Measurements from ENCODE around the gene TARBP2.

TARBP2 gene

DNA sequence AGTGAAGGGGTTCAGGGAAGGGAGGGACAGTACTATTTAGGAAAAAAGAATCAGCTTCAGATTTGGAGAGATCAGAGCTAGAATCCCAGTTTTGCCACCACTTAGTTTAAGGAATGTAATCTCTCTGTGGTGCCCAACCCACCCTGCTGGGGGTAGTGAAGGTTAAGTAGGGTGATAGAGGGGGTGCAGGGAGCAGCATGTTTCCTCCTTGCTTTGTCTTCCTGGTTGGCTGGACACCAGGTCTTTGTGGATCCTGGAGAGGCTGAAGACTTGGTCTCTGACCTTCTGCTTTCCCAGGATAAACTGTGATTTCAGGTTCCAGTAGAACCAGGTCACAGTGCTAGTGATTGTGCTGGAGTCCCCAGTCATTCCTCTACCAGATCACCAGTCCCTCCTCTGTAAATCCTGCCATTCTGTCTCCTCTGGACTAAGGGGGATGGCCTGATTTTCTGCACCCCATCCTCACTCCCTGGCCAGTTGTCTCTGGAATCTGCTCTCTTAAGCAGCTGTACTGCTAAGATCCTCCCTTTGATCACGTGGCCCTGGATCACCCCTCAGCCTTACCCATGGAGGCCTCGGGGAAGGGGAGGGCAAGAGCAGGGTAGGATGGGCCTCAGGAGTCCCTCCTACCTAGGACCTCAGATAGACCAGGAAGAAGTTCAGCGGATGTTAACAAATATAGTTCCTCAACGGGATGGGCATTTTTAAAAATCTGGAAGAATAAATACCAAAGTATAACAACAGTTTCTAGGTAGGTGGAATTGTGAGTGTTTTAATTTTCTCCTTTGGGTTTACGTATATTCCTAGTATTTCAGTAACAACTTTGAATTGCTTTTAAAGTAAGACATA, 5.0 kb upstream of the TARBP2 start (continued):
- no peak for TF ChIP-seq ZNF311 (tag by site-specific recombination; IDR thresholded peaks at IDR 0.05; ENCODE audit: borderline replicate concordance)
- no peak for TF ChIP-seq OSR2 (tag by site-specific recombination; IDR thresholded peaks at IDR 0.05)
- TF ChIP-seq ZNF174 (tag by site-specific recombination; IDR thresholded peaks at IDR 0.05), result no peak
- no peak for TF ChIP-seq ZNF555 (tag by site-specific recombination; conservative IDR thresholded peaks at IDR 0.05)
- TF ChIP-seq, protein P1, sequence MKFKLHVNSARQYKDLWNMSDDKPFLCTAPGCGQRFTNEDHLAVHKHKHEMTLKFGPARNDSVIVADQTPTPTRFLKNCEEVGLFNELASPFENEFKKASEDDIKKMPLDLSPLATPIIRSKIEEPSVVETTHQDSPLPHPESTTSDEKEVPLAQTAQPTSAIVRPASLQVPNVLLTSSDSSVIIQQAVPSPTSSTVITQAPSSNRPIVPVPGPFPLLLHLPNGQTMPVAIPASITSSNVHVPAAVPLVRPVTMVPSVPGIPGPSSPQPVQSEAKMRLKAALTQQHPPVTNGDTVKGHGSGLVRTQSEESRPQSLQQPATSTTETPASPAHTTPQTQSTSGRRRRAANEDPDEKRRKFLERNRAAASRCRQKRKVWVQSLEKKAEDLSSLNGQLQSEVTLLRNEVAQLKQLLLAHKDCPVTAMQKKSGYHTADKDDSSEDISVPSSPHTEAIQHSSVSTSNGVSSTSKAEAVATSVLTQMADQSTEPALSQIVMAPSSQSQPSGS (tag by site-specific recombination; IDR thresholded peaks at IDR 0.05; ENCODE audit: low read depth), result no peak
- TF ChIP-seq KLF8 (tag by site-specific recombination; IDR thresholded peaks at IDR 0.05), result no peak
- no peak for TF ChIP-seq MZF1 (tag by site-specific recombination; IDR thresholded peaks at IDR 0.05; ENCODE audit: borderline replicate concordance)
- no peak for TF ChIP-seq HOXC10 (CRISPR knock-in tag; IDR thresholded peaks at IDR 0.05)
- TF ChIP-seq WT1 (tag by site-specific recombination; IDR thresholded peaks at IDR 0.05), result peak; percentile 53
- TF ChIP-seq, protein P2, sequence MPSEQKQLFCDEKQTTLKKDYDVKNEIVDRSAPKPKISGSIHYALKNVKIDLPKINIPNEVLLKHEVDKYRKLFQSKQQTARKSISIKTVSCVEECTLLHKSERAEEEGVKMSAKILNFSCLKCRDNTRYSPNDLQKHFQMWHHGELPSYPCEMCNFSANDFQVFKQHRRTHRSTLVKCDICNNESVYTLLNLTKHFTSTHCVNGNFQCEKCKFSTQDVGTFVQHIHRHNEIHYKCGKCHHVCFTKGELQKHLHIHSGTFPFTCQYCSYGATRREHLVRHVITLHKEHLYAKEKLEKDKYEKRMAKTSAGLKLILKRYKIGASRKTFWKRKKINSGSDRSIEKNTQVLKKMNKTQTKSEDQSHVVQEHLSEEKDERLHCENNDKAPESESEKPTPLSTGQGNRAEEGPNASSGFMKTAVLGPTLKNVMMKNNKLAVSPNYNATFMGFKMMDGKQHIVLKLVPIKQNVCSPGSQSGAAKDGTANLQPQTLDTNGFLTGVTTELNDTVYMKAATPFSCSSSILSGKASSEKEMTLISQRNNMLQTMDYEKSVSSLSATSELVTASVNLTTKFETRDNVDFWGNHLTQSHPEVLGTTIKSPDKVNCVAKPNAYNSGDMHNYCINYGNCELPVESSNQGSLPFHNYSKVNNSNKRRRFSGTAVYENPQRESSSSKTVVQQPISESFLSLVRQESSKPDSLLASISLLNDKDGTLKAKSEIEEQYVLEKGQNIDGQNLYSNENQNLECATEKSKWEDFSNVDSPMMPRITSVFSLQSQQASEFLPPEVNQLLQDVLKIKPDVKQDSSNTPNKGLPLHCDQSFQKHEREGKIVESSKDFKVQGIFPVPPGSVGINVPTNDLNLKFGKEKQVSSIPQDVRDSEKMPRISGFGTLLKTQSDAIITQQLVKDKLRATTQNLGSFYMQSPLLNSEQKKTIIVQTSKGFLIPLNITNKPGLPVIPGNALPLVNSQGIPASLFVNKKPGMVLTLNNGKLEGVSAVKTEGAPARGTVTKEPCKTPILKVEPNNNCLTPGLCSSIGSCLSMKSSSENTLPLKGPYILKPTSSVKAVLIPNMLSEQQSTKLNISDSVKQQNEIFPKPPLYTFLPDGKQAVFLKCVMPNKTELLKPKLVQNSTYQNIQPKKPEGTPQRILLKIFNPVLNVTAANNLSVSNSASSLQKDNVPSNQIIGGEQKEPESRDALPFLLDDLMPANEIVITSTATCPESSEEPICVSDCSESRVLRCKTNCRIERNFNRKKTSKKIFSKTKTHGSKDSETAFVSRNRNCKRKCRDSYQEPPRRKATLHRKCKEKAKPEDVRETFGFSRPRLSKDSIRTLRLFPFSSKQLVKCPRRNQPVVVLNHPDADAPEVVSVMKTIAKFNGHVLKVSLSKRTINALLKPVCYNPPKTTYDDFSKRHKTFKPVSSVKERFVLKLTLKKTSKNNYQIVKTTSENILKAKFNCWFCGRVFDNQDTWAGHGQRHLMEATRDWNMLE (tag by site-specific recombination; conservative IDR thresholded peaks at IDR 0.05; ENCODE audit: low read depth), result no peak
- no peak for TF ChIP-seq ZBTB21 (tag by site-specific recombination; IDR thresholded peaks at IDR 0.05)
- TF ChIP-seq ZNF510 (tag by site-specific recombination; IDR thresholded peaks at IDR 0.05; ENCODE audit: insufficient replicate concordance), result no peak
- no peak for TF ChIP-seq ZNF664 (tag by site-specific recombination; IDR thresholded peaks at IDR 0.05)
- TF ChIP-seq ZNF202 (tag by site-specific recombination; IDR thresholded peaks at IDR 0.05; ENCODE audit: borderline replicate concordance), result no peak
- no peak for TF ChIP-seq KLF10 (tag by site-specific recombination; IDR thresholded peaks at IDR 0.05)
- TF ChIP-seq, protein P3, sequence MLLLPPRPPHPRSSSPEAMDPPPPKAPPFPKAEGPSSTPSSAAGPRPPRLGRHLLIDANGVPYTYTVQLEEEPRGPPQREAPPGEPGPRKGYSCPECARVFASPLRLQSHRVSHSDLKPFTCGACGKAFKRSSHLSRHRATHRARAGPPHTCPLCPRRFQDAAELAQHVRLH (tag by site-specific recombination; IDR thresholded peaks at IDR 0.05), result no peak
- TF ChIP-seq, protein P4, sequence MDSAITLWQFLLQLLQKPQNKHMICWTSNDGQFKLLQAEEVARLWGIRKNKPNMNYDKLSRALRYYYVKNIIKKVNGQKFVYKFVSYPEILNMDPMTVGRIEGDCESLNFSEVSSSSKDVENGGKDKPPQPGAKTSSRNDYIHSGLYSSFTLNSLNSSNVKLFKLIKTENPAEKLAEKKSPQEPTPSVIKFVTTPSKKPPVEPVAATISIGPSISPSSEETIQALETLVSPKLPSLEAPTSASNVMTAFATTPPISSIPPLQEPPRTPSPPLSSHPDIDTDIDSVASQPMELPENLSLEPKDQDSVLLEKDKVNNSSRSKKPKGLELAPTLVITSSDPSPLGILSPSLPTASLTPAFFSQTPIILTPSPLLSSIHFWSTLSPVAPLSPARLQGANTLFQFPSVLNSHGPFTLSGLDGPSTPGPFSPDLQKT (IDR thresholded peaks at IDR 0.05; ENCODE audit: borderline replicate concordance, low read depth, low read length), result no peak
- no peak for TF ChIP-seq ZNF785 (tag by site-specific recombination; IDR thresholded peaks at IDR 0.05)
- TF ChIP-seq ZNF501 (tag by site-specific recombination; IDR thresholded peaks at IDR 0.05), result no peak
- TF ChIP-seq ZSCAN23 (tag by site-specific recombination; IDR thresholded peaks at IDR 0.05), result no peak
- no peak for TF ChIP-seq ZNF830 (tag by site-specific recombination; IDR thresholded peaks at IDR 0.05; ENCODE audit: low read depth)
- TF ChIP-seq OVOL3 (tag by site-specific recombination; IDR thresholded peaks at IDR 0.05), result no peak
- peak; percentile 84 for TF ChIP-seq SP2 (tag by site-specific recombination; IDR thresholded peaks at IDR 0.05)
- TF ChIP-seq SETDB1 (IDR thresholded peaks at IDR 0.05; ENCODE audit: insufficient read length, low read length), result no peak
- TF ChIP-seq, protein P5, sequence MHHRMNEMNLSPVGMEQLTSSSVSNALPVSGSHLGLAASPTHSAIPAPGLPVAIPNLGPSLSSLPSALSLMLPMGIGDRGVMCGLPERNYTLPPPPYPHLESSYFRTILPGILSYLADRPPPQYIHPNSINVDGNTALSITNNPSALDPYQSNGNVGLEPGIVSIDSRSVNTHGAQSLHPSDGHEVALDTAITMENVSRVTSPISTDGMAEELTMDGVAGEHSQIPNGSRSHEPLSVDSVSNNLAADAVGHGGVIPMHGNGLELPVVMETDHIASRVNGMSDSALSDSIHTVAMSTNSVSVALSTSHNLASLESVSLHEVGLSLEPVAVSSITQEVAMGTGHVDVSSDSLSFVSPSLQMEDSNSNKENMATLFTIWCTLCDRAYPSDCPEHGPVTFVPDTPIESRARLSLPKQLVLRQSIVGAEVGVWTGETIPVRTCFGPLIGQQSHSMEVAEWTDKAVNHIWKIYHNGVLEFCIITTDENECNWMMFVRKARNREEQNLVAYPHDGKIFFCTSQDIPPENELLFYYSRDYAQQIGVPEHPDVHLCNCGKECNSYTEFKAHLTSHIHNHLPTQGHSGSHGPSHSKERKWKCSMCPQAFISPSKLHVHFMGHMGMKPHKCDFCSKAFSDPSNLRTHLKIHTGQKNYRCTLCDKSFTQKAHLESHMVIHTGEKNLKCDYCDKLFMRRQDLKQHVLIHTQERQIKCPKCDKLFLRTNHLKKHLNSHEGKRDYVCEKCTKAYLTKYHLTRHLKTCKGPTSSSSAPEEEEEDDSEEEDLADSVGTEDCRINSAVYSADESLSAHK (tag by site-specific recombination; IDR thresholded peaks at IDR 0.05), result no peak
- no peak for TF ChIP-seq ZNF585B (tag by site-specific recombination; IDR thresholded peaks at IDR 0.05)
- no peak for TF ChIP-seq ZNF114 (tag by site-specific recombination; IDR thresholded peaks at IDR 0.05)
- TF ChIP-seq, protein P6, sequence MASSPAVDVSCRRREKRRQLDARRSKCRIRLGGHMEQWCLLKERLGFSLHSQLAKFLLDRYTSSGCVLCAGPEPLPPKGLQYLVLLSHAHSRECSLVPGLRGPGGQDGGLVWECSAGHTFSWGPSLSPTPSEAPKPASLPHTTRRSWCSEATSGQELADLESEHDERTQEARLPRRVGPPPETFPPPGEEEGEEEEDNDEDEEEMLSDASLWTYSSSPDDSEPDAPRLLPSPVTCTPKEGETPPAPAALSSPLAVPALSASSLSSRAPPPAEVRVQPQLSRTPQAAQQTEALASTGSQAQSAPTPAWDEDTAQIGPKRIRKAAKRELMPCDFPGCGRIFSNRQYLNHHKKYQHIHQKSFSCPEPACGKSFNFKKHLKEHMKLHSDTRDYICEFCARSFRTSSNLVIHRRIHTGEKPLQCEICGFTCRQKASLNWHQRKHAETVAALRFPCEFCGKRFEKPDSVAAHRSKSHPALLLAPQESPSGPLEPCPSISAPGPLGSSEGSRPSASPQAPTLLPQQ (tag by site-specific recombination; IDR thresholded peaks at IDR 0.05), result no peak

All from HEK293 (cell line).